Brain microvascular endothelial cell (primary cell): Measurements from ENCODE around the gene MTMR2.
"Not testable (repeated sequence)": the region's sequence is repeated elsewhere in the genome, so short reads cannot be mapped to it uniquely, and the experiment has no call there.

ENCODE experiments used
- DNase-seq: peaks from one replicate; pipeline ENCODE4 v3.0.0-alpha.2; 2020
- H3K27ac ChIP-seq: fragments of 250-450 bp; sonication (Bioruptor Pico); 2 replicates; pipeline ENCODE4 v1.5.1; 2020; ENCODE audit warnings: mild to moderate bottlenecking, moderate library complexity
- H3K27me3 ChIP-seq: fragments of 250-450 bp; sonication (Bioruptor Pico); replicated peaks from 2 replicates; pipeline ENCODE4 v1.5.1; 2020; ENCODE audit warnings: mild to moderate bottlenecking
- H3K36me3 ChIP-seq: fragments of 250-450 bp; sonication (Bioruptor Pico); replicated peaks from 2 replicates; pipeline ENCODE4 v1.5.1; 2020; ENCODE audit warnings: mild to moderate bottlenecking
- H3K4me3 ChIP-seq: 2 replicates; pipeline ENCODE4 v1.5.1; 2011; ENCODE audit warnings: low read depth, mild to moderate bottlenecking, control low read depth, low read length, moderate library complexity
- CTCF ChIP-seq: IDR thresholded peaks from 2 replicates; pipeline ENCODE4 v1.5.1; 2011; ENCODE audit warnings: low read depth, mild to moderate bottlenecking, moderate library complexity, low read length, control low read depth, inconsistent platforms; ENCODE audit errors: missing control alignments
- in situ Hi-C: cut with HindIII; loops from 2 replicates; pipeline ENCODE4 v1.10.0; 2017; ENCODE audit warnings: low sequenced_read_pairs, low pct_ligation_motif_present

MTMR2 gene

GRCh38 chr11:95883381-95883780 is 40.5 kb downstream of the MTMR2 start:
- TF ChIP-seq CTCF: no peak
- H3K27ac ChIP-seq: peak overlapping the region; percentile 45
- no peaks in the 10 kb centered on the region for H3K27me3 ChIP-seq
- peaks cover 6% of the 10 kb centered on the region for H3K36me3 ChIP-seq
- in situ Hi-C loops: no loop called here
- no peak overlapping the region for H3K4me3 ChIP-seq
- no peak for DNase-seq

DNA sequence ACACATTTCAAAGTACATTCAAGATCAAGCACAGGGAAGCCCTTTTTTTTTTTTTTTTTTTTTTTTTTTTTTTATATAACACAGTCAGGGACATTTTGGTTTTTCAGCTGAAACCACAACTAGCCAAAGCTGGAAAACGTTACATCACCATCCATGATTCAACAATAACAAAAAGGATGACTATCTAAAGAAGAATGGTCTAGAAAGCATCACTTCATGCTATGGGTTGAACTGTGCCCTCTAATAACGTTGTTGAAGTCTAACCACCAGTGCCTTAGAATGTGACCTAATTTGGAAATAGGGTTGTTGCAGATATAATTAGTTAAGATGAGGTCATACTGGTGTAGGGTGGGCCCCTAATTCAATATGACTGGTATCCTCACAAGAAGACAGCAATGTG is 46.6 kb downstream of the MTMR2 start:
- peak; percentile 94 for DNase-seq
- H3K27ac ChIP-seq: peak overlapping the region; percentile 85
- H3K36me3 ChIP-seq: peaks cover 3% of the 10 kb centered on the region
- H3K27me3 ChIP-seq: no peaks in the 10 kb centered on the region
- H3K4me3 ChIP-seq: no peak overlapping the region
- in situ Hi-C loops: no loop called here
- TF ChIP-seq CTCF: no peak

DNA sequence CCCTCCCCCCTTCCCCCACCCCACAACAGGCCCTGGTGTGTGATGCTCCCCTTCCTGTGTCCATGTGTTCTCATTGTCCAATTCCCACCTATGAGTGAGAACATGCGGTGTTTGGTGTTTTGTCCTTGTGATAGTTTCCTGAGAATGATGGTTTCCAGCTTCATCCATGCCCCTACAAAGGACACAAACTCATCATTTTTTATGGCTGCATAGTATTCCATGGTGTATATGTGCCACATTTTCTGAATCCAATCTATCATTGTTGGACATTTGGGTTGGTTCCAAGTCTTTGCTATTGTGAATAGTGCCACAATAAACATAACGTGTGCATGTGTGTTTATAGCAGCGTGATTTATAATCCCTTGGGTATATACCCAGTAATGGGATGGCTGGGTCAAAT is 53.0 kb downstream of the MTMR2 start:
- H3K4me3 ChIP-seq, H3K36me3 ChIP-seq, DNase-seq, H3K27me3 ChIP-seq, H3K27ac ChIP-seq, in situ Hi-C loops: not testable (repeated sequence)

DNA sequence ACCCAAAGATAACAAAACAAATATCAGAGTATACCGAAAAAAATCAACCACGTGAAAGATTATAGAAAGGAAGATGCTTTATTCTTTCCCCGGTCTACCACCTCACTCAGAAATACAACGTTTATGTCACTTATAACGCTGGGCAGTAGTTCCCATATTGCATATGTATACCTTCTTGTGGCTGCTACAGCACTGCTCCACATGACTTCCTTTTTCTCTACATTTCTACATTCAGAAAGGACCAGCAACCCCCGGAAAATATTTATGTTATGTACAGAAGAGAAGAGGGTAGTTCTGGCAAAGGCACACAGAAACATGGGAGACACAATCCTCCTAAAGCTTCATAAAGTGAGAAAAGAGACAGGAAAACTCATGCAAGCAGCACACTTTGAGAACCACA is 56.8 kb downstream of the MTMR2 start:
- DNase-seq: no peak
- Histone ChIP-seq H3K27ac (no peak overlapping the region), H3K27me3 (no peaks in the 10 kb centered on the region), H3K36me3 (peaks cover 3% of the 10 kb centered on the region), H3K4me3 (no peak overlapping the region)
- in situ Hi-C loops: no loop called here
- no peak for TF ChIP-seq CTCF

- H3K27ac ChIP-seq: peak overlapping the region; percentile 91
- peak; percentile 50 for DNase-seq
These were observed 60.3 kb downstream of the MTMR2 start for GRCh38 chr11:95863486-95864140.

GRCh38 chr11:95860024-95860423 is 63.9 kb downstream of the MTMR2 start:
- DNase-seq, H3K4me3 ChIP-seq, H3K27me3 ChIP-seq, in situ Hi-C loops, H3K36me3 ChIP-seq, H3K27ac ChIP-seq: not testable (repeated sequence)

More at GRCh38 chr11:95863486-95864140, 60.3 kb downstream of the MTMR2 start:
- Histone ChIP-seq H3K36me3 (peaks cover 3% of the 10 kb centered on the region), H3K27me3 (no peaks in the 10 kb centered on the region), H3K4me3 (no peak overlapping the region)
- no peak for TF ChIP-seq CTCF
- in situ Hi-C loops: no loop called here

DNA sequence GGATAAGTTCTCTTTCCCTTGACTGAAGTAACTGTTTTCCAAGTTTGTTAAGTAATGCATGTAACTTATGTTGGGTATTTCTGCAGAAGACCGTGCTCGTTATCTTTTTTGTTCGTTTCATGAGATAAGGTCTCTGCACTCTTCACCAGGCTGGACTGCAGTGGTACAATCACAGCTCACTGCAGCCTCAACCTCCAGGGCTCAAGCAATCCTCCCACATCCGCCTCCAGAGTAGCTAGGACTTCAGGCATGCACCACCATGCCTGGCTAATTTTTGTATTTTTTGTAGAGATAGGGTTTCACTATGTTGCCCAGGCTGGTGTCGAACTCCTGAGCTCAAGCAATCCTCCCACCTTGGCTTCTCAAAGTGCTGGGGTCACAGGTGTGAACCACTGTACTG is 69.5 kb downstream of the MTMR2 start:
- H3K4me3 ChIP-seq, DNase-seq, H3K27ac ChIP-seq, in situ Hi-C loops, H3K27me3 ChIP-seq: not testable (repeated sequence)
- peaks cover 10% of the 10 kb centered on the region for H3K36me3 ChIP-seq
